Hematopoietic multipotent progenitor cell (in vitro differentiated cells): ENCODE data around the gene TMEM223. TPM values are rescaled to one million over a fixed set of nuclear protein-coding genes. Genes with fewer than 3 reads are reported as not detected.
"Not testable (repeated sequence)": the region's sequence is repeated elsewhere in the genome, so short reads cannot be mapped to it uniquely, and the experiment has no call there.

Experiments
- DNase-seq, 3 donors: peaks; one replicate each; pipeline ENCODE4 v3.0.0-alpha.2; 2011 to 2015; ENCODE audit warnings: low read depth in 2 of 3, low spot score in 2 of 3
- total RNA-seq: library from RNA; depleted of rRNA; stranded (reverse); fragments of >200 nt; gene quantifications from one replicate; pipeline ENCODE4 v1.2.3, GENCODE V29; 2012

TMEM223 gene
- total RNA-seq, 1 donor = 31.2 TPM

- peak in 1 of 3 donors; percentile 25 for DNase-seq
These were observed 12.7 kb upstream of the TMEM223 start for GRCh38 chr11:62804310-62805075.

GRCh38 chr11:62801071-62801470 lies 9.3 kb upstream of the TMEM223 start:
- DNase-seq = no peak

GRCh38 chr11:62799486-62799885 lies 7.7 kb upstream of the TMEM223 start:
- DNase-seq = no peak

- no peak for DNase-seq
These were observed 4.5 kb upstream of the TMEM223 start for GRCh38 chr11:62796281-62796680.

GRCh38 chr11:62794201-62794775 lies 2.5 kb upstream of the TMEM223 start:
- no peak for DNase-seq

GRCh38 chr11:62792202-62792575 lies 383 bp upstream of the TMEM223 start:
- DNase-seq = peak in 1 of 3 donors; percentile 32

GRCh38 chr11:62789576-62789975 lies 2.2 kb downstream of the TMEM223 start:
- DNase-seq = no peak

GRCh38 chr11:62788991-62789390 lies 2.8 kb downstream of the TMEM223 start:
- DNase-seq = no peak

- peak; percentile 94 to 99 (median 99) for DNase-seq
These were observed 4.6 kb downstream of the TMEM223 start, which contains the start of gene TMEM179B for GRCh38 chr11:62787005-62787759. TMEM179B (plus strand) TSS chr11:62787402; CDS start chr11:62787432, 30 bp downstream.

GRCh38 chr11:62786318-62787004 lies 5.3 kb downstream of the TMEM223 start:
- peak; percentile 79 to 91 (median 87) for DNase-seq

- no peak for DNase-seq
These were observed 9.1 kb downstream of the TMEM223 start for GRCh38 chr11:62782753-62783152.

- no peak for DNase-seq
These were observed 13.4 kb downstream of the TMEM223 start for GRCh38 chr11:62778441-62778840.

- no peak for DNase-seq
These were observed 14.4 kb downstream of the TMEM223 start for GRCh38 chr11:62777389-62777788.

GRCh38 chr11:62775646-62776045 lies 16.2 kb downstream of the TMEM223 start:
- no peak for DNase-seq

GRCh38 chr11:62774407-62774806 lies 17.4 kb downstream of the TMEM223 start:
- no peak for DNase-seq

GRCh38 chr11:62771144-62772021 lies 20.4 kb downstream of the TMEM223 start, which contains the start of gene TAF6L:
TAF6L (plus strand) TSS chr11:62771396; CDS start chr11:62775784, 4,388 bp downstream.
- DNase-seq = peak; percentile 75 to 91 (median 89)

- peak in 1 of 3 donors; percentile 15 for DNase-seq
These were observed 21.0 kb downstream of the TMEM223 start for GRCh38 chr11:62770778-62771143.

- DNase-seq = not testable (repeated sequence)
These were observed 31.0 kb downstream of the TMEM223 start for GRCh38 chr11:62760867-62761227.

- DNase-seq = no peak
These were observed 33.7 kb downstream of the TMEM223 start for GRCh38 chr11:62757846-62758788.
